ENCODE data around the gene CRYAA.
"Not testable (repeated sequence)": the region's sequence is repeated elsewhere in the genome, so short reads cannot be mapped to it uniquely, and the experiment has no call there.

GRCh38 chr21:43176621-43177020, 7.8 kb downstream of the CRYAA start:
- not testable (repeated sequence) for TF ChIP-seq CTCF, POLR2A, POLR2AphosphoS5, EP300 (IDR thresholded peaks at IDR 0.05)

All from sigmoid colon (tissue), 4 donors.